ENCODE results near the gene AANAT. TPM values are rescaled to one million over a fixed set of nuclear protein-coding genes. Genes with fewer than 3 reads are reported as not detected.

AANAT gene
- under 1 TPM in 1 of 2 donors, not detected in 1; 0.31 TPM for total RNA-seq
- under 1 TPM in 1 of 2 donors, not detected in 1; 0.10 TPM for polyA plus RNA-seq
- long read RNA-seq, donor 1, result 0 reads
- long read RNA-seq, donor 2, result 0 reads
- long read RNA-seq, donor 3, result 0 reads
- long read RNA-seq, donor 4, partial matches to known transcripts, result 5 of 19 reads
- long read RNA-seq, donor 4, other reads (novel, unspliced or antisense), result 14 of 19 reads
- long read RNA-seq, donor 5, partial matches to known transcripts, result 34 of 34 reads
- long read RNA-seq, donor 5, other reads (novel, unspliced or antisense), result 0 of 34 reads

DNA sequence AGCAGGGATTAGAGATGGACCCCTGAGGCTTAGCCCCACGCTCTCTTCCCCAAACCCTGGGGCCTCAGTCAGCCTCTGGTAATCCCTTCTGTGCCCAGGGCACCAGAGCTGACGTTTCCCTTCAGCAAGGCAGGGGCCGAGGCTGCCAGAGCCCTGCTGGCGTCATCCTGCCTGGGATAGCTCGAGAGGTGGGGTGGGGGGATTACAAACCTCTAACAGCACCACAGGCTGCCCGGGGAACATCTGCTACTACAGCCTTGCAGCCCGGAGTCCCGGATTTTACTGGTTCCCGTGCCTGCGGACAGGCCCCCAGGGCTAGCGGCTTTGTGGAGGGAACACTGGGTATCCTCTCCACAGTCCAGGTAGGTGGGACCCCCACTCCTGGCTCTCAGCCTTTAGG, at the start of gene AANAT:
Gene AANAT (plus strand): TSS at position 238 of the 400 bp plus-strand sequence. CDS start 1,144 bp downstream, outside the sequence.
- TF ChIP-seq, protein P1, sequence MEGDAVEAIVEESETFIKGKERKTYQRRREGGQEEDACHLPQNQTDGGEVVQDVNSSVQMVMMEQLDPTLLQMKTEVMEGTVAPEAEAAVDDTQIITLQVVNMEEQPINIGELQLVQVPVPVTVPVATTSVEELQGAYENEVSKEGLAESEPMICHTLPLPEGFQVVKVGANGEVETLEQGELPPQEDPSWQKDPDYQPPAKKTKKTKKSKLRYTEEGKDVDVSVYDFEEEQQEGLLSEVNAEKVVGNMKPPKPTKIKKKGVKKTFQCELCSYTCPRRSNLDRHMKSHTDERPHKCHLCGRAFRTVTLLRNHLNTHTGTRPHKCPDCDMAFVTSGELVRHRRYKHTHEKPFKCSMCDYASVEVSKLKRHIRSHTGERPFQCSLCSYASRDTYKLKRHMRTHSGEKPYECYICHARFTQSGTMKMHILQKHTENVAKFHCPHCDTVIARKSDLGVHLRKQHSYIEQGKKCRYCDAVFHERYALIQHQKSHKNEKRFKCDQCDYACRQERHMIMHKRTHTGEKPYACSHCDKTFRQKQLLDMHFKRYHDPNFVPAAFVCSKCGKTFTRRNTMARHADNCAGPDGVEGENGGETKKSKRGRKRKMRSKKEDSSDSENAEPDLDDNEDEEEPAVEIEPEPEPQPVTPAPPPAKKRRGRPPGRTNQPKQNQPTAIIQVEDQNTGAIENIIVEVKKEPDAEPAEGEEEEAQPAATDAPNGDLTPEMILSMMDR (IDR thresholded peaks at IDR 0.05; ENCODE audit: control extremely low read depth, extremely low read depth), result no peak
- Histone ChIP-seq H3K9ac (ENCODE audit: insufficient read depth in 1 of 2, low read length in 2 of 2) (no peak within 1 kb of the TSS), H3K4me1 (ENCODE audit: control insufficient read depth in 5 of 5, insufficient read depth in 5 of 5, low read length in 5 of 5) (peaks cover 0 to 3% (median 0%) of the 10 kb centered on the region in 5 donors), H3K9me3 (ENCODE audit: control insufficient read depth in 4 of 4, insufficient read depth in 3 of 4, low read length in 3 of 4) (no peaks in the 10 kb centered on the region), H3K4me3 (no peak within 1 kb of the TSS), H3K27ac (ENCODE audit: low read depth in 1 of 2, low read length in 1 of 2) (no peak within 1 kb of the TSS), H3K36me3 (ENCODE audit: control insufficient read depth in 4 of 4, insufficient read depth in 4 of 4, low read length in 4 of 4) (peaks cover 0 to 18% (median 0%) of the 10 kb centered on the region in 4 donors), H3K27me3 (ENCODE audit: control insufficient read depth in 3 of 3, insufficient read depth in 3 of 3, low read length in 2 of 3) (no peaks in the 10 kb centered on the region)
- ATAC-seq (ENCODE audit: insufficient read depth, low FRiP score) (no peak), DNase-seq (no peak)
- WGBS, 2 donors, result 82 to 88% methylated on average over 11 of the region's 11 CpGs

DNA sequence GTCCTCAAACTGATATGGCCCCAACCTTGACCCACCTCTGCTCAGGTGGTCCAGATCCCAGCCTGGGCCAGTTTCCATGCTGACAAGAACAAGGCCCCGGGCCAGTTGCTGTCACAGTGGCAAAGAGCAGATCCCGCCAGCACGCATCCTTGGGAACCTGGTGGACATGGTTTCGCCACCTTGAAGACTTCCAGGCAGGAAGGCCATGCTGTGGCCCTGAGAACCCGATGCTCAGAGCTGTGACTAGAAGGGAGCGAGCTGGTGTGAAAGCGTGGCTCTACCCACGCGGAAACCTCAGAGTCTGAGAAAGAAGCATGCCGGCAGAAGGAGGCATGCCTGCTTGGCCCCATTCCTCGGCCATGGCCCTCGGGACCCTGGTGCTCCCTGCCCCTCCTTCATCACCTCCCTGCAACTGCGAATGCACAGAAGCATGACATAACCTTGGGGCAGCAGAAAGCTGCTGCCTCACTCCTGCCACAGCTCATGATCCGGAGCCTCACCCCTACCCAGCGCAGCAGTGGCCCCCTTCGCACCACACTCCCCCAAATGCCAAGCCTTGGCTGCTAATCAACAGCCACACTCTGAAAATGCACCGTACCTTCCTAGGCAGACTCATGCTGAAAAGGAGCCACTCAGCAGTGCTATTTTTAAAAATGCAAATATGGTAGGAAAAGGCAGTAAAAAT, 47.7 kb upstream of the AANAT start:
- DNase-seq, result peak in 1 of 3 donors; percentile 33
- Histone ChIP-seq H3K9me3 (ENCODE audit: control insufficient read depth in 4 of 4, insufficient read depth in 3 of 4, low read length in 3 of 4) (no peaks in the 10 kb centered on the region), H3K27ac (ENCODE audit: low read depth in 1 of 2, low read length in 1 of 2) (no peak overlapping the region), H3K4me3 (no peak overlapping the region), H3K9ac (ENCODE audit: insufficient read depth in 1 of 2, low read length in 2 of 2) (no peak overlapping the region), H3K27me3 (ENCODE audit: control insufficient read depth in 3 of 3, insufficient read depth in 3 of 3, low read length in 2 of 3) (no peaks in the 10 kb centered on the region), H3K36me3 (ENCODE audit: control insufficient read depth in 4 of 4, insufficient read depth in 4 of 4, low read length in 4 of 4) (no peaks in the 10 kb centered on the region), H3K4me1 (ENCODE audit: control insufficient read depth in 5 of 5, insufficient read depth in 5 of 5, low read length in 5 of 5) (peaks cover 2 to 20% (median 9%) of the 10 kb centered on the region in 5 donors)
- no peak for ATAC-seq (ENCODE audit: insufficient read depth, low FRiP score)
- TF ChIP-seq, protein P1 (IDR thresholded peaks at IDR 0.05; ENCODE audit: control extremely low read depth, extremely low read depth), result no peak
- 85 to 86% methylated on average over 17 of the region's 17 CpGs for WGBS, 2 donors

DNA sequence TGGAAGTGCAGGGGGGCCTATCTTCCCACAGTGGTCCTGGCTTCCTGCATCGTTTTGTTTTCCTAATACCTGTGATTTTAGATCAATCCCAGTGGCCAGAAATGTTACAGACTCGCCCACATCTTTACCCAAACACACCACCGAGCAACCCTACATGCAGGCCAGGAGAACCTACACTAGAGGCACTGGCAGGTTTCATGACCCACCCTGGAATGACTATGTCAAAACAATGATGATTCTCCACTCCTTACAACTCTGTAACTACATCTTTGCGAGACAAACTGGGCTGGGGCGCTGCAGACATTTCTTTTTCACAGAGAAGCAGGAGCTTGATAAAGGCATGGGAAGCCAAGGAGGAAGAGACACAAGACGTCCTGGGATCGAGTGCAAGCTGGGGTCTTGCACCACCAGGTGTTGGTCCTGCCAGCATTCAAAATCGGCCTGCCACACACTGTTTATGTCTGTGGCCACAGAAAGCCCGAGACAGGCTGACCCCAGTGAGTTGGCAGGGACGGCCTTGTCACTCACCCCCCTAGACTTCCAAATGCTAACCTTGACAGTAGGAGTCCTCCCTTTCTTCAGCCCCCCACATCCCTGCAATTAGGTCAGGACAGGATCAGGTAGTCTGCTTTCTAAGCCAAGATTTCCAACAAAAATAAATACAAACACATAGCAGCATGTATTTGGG, 46.9 kb upstream of the AANAT start:
- Histone ChIP-seq H3K9ac (ENCODE audit: insufficient read depth in 1 of 2, low read length in 2 of 2) (no peak overlapping the region), H3K27me3 (ENCODE audit: control insufficient read depth in 3 of 3, insufficient read depth in 3 of 3, low read length in 2 of 3) (no peaks in the 10 kb centered on the region), H3K36me3 (ENCODE audit: control insufficient read depth in 4 of 4, insufficient read depth in 4 of 4, low read length in 4 of 4) (no peaks in the 10 kb centered on the region), H3K27ac (ENCODE audit: low read depth in 1 of 2, low read length in 1 of 2) (peak overlapping the region in 1 of 2 donors; percentile 43), H3K9me3 (ENCODE audit: control insufficient read depth in 4 of 4, insufficient read depth in 3 of 4, low read length in 3 of 4) (no peaks in the 10 kb centered on the region), H3K4me3 (no peak overlapping the region), H3K4me1 (ENCODE audit: control insufficient read depth in 5 of 5, insufficient read depth in 5 of 5, low read length in 5 of 5) (peaks cover 0 to 16% (median 9%) of the 10 kb centered on the region in 5 donors)
- DNase-seq, result no peak
- TF ChIP-seq, protein P1 (IDR thresholded peaks at IDR 0.05; ENCODE audit: control extremely low read depth, extremely low read depth), result no peak
- ATAC-seq (ENCODE audit: insufficient read depth, low FRiP score), result no peak
- 71 to 81% methylated on average over 10 of the region's 10 CpGs for WGBS, 2 donors

All from lung (tissue), 16 donors.